H1 (cell line): Measurements from ENCODE around the gene SCAMP2.

Experiments
- CEBPB ChIP-seq: IDR thresholded peaks from 2 replicates; pipeline ENCODE4 v1.6.1; 2012; ENCODE audit warnings: low read depth, low read length
- GABPA ChIP-seq: IDR thresholded peaks from 2 replicates; pipeline ENCODE4 v1.6.1; 2011; ENCODE audit warnings: mild to moderate bottlenecking, low read length, moderate library complexity, borderline replicate concordance; ENCODE audit not compliant: insufficient read depth
- JUN ChIP-seq: IDR thresholded peaks from 2 replicates; pipeline ENCODE4 v1.6.1; 2011; ENCODE audit warnings: low read depth, mild to moderate bottlenecking, improper control_type of control experiment, low read length
- JUND ChIP-seq: IDR thresholded peaks from 2 replicates; pipeline ENCODE4 v1.6.1; 2011; ENCODE audit warnings: mild to moderate bottlenecking, improper control_type of control experiment, low read length
- NANOG ChIP-seq: IDR thresholded peaks from 2 replicates; pipeline ENCODE4 v1.6.1; 2011; ENCODE audit warnings: low read length, low read depth, mild to moderate bottlenecking, inconsistent platforms; ENCODE audit not compliant: insufficient read depth, poor library complexity, severe bottlenecking
- POLR2A ChIP-seq, 2 experiments: IDR thresholded peaks; 1 replicate in 1 of 2; 2 replicates in 1 of 2; pipeline ENCODE4 v1.6.1; 2011; ENCODE audit warnings: low read depth in 2 of 2, low read length in 2 of 2, mild to moderate bottlenecking in 2 of 2; ENCODE audit errors: control extremely low read depth in 1 of 2
- SIRT6 ChIP-seq: IDR thresholded peaks from one replicate; pipeline ENCODE4 v1.7.1; 2012; ENCODE audit warnings: low read length, inconsistent platforms
- TEAD4 ChIP-seq: IDR thresholded peaks from 2 replicates; pipeline ENCODE4 v1.6.1; 2012; ENCODE audit warnings: low read depth, low read length, inconsistent platforms, mixed read lengths
- TF ChIP-seq, protein P1 (sequence below), 3 experiments: IDR thresholded peaks; 1 replicate in 2 of 3; 2 replicates in 1 of 3; pipeline versions ENCODE4 v1.5.1 to v1.6.1; 2011; ENCODE audit warnings: low read length in 3 of 3, mild to moderate bottlenecking in 3 of 3, inconsistent platforms in 2 of 3, low read depth in 1 of 3, moderate library complexity in 1 of 3; ENCODE audit not compliant: insufficient read depth in 1 of 3; ENCODE audit errors: control extremely low read depth in 1 of 3

DNA sequence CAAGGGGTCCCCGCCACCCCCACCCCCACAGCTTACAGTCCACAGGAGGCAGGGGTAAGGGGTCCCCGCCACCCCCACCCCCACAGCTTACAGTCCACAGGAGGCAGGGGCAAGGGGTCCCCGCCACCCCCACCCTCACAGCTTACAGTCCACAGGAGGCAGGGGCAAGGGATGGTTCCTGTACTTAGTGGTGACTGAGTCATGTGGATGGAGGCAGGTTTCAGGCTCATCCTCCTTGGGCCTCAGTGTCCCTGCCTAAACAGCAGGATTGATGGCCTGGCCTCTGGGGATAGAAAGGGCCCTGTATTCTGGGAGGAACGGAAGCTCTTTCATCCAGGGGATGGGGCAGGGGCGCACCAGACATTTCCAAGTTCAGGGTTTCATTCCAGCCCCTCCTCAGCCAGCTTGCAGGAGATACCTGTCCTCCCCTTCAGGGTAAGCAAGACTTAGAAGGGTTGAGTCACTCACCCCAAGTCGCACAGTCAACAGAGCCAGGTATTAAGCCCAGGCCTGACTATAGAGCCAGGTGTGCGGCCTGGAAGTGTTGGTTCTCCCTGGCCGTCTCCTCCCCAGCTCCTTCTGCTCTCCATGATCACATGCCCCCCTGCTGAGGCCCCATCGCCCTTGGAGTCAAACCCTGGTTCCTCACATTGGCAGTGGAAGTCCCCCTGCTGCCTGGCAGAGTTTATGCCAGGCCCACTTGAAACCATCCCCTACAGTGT is 78.8 kb downstream of the SCAMP2 start:
- TF ChIP-seq JUN (no peak), POLR2A (IDR thresholded peaks at IDR 0.05; ENCODE audit: control extremely low read depth in 1 of 2, low read depth in 2 of 2, low read length in 2 of 2) (no peak), TEAD4 (no peak), JUND (no peak), CEBPB (no peak), GABPA (no peak), NANOG (no peak), SIRT6 (no peak)
- TF ChIP-seq, protein P1, sequence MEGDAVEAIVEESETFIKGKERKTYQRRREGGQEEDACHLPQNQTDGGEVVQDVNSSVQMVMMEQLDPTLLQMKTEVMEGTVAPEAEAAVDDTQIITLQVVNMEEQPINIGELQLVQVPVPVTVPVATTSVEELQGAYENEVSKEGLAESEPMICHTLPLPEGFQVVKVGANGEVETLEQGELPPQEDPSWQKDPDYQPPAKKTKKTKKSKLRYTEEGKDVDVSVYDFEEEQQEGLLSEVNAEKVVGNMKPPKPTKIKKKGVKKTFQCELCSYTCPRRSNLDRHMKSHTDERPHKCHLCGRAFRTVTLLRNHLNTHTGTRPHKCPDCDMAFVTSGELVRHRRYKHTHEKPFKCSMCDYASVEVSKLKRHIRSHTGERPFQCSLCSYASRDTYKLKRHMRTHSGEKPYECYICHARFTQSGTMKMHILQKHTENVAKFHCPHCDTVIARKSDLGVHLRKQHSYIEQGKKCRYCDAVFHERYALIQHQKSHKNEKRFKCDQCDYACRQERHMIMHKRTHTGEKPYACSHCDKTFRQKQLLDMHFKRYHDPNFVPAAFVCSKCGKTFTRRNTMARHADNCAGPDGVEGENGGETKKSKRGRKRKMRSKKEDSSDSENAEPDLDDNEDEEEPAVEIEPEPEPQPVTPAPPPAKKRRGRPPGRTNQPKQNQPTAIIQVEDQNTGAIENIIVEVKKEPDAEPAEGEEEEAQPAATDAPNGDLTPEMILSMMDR (IDR thresholded peaks at IDR 0.05; ENCODE audit: control extremely low read depth in 1 of 3, insufficient read depth in 1 of 3, low read depth in 1 of 3, low read length in 3 of 3), result no peak
